Sigmoid colon (tissue), 4 donors: ENCODE measurements around the gene NATD1.

ENCODE experiments used
- CTCF ChIP-seq, 4 experiments: fragments of 450-650 bp in 3 of 4; fragments of 200-600 bp in 1 of 4; IDR thresholded peaks; one replicate each; pipeline ENCODE4 v1.5.1; 2016 to 2019; ENCODE audit warnings: antibody characterized with exemption in 4 of 4, mild to moderate bottlenecking in 3 of 4, moderate library complexity in 2 of 4
- EP300 ChIP-seq, 4 donors: sonication (generic); formaldehyde crosslinking; IDR thresholded peaks; one replicate each; pipeline ENCODE4 v1.6.1; 2017; ENCODE audit warnings: antibody characterized with exemption in 4 of 4
- POLR2A ChIP-seq, 2 donors: fragments of 450-650 bp; IDR thresholded peaks; one replicate each; pipeline ENCODE4 v1.6.1; 2016; ENCODE audit warnings: antibody characterized with exemption in 2 of 2, mild to moderate bottlenecking in 2 of 2, moderate library complexity in 2 of 2
- POLR2AphosphoS5 ChIP-seq, 4 donors: sonication (generic); formaldehyde crosslinking; IDR thresholded peaks; one replicate each; pipeline ENCODE4 v1.6.1; 2017; ENCODE audit warnings: antibody characterized with exemption in 4 of 4

GRCh38 chr17:21211825-21212479 is 41.3 kb downstream of the NATD1 start:
- TF ChIP-seq CTCF (IDR thresholded peaks at IDR 0.05): no peak
- no peak for TF ChIP-seq EP300 (IDR thresholded peaks at IDR 0.05)
- TF ChIP-seq POLR2A (IDR thresholded peaks at IDR 0.05): no peak
- no peak for TF ChIP-seq POLR2AphosphoS5 (IDR thresholded peaks at IDR 0.05)
